NCI-H2081 treated with DMSO at 0.1 percent for 48 hours (cell line): ENCODE results near the gene ASCC2.
"Not testable (repeated sequence)": the region's sequence is repeated elsewhere in the genome, so short reads cannot be mapped to it uniquely, and the experiment has no call there.

Experiments used
- DNase-seq: peaks from one replicate; lab custom pipeline; 2025; lab: John Stamatoyannopoulos, UW

ASCC2 gene

GRCh38 chr22:29754658-29755395, 83.2 kb downstream of the ASCC2 start:
- not testable (repeated sequence) for DNase-seq

DNA sequence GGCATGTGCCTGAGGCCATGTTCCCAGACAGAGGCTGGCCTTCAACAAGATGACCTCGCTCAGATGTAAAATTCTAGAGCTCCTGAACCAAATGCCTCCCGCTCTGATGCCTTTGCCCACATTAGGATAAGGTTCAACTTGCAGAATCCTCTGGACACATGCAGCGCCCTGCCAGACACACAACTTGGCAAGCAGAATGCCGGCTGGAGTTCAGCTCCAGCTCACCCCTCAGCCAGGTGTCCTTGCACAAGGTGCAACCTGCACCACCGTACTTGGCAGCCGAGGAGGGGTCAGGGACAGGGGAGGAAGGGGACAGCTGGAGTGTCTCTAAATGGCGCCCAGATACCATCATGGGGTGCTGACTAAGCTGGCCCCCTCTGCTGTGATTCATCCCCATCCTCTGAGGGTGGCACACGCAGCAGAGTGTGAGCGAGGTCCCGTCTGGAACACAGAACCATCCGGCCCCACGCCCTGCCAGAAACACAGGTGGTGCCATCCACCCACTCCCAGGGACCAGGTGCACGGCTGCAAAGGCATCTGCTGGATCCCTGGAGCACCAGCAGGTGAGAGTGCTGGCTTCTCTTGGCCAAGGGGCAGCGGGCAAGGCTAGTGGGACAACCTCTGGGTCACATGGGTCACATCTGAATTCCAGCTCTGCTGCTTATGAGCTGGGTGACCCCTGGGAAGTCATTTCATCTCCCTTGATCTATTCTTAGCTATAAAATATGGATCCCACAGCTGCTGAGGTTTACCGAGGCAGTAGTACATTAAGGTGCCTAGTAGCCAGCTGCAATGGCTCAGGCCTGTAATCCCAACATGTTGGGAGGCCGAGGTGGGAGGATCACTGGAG, 84.0 kb downstream of the ASCC2 start:
- no peak for DNase-seq

GRCh38 chr22:29751669-29752068, 86.4 kb downstream of the ASCC2 start:
- no peak for DNase-seq

DNA sequence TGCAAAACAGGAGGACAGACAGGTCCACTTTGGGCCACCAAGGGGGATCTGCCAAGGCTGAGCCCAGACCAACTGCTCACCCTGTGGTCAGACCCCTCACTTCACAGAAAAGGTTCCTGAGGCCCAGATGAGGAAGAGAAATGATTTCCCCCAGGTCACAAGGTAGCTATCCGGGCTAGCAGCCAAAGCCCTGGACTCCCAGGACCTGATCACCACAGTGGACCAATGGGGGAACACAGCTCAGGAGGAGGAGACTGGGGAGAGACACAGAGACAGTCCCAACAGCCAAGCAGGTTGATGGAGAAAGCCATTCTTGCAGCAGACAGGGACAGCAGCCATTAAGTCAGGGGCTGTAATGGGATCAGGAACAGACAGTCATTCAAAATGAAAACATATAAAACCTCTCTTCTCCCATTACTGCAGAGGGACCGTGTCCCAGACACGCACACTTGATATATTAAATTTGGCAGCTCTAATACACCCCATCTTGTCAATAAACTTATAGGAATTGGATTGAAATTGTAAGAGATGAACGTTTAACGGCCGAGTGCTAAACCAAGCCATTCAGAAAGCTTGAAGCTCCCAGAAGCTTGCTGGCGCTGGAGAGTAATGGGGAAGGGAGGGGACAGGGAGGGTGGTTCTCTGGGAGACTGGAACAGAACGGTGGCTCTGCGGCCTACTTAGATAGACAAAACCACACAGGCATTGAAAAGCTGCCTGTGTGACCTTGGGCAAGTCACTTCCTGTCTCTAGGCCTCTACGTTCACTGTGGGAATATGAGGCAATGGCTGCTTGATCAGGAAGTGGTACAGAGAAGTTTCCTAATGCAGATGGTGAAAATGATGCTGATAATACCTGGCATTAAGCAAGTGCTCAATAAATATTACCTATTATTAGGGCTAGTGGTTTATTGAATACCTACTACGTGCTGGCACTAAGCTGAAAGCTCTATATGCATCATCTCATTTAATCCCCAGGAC, 87.2 kb downstream of the ASCC2 start:
- DNase-seq = no peak

GRCh38 chr22:29750029-29750428, 88.0 kb downstream of the ASCC2 start:
- no peak for DNase-seq

DNA sequence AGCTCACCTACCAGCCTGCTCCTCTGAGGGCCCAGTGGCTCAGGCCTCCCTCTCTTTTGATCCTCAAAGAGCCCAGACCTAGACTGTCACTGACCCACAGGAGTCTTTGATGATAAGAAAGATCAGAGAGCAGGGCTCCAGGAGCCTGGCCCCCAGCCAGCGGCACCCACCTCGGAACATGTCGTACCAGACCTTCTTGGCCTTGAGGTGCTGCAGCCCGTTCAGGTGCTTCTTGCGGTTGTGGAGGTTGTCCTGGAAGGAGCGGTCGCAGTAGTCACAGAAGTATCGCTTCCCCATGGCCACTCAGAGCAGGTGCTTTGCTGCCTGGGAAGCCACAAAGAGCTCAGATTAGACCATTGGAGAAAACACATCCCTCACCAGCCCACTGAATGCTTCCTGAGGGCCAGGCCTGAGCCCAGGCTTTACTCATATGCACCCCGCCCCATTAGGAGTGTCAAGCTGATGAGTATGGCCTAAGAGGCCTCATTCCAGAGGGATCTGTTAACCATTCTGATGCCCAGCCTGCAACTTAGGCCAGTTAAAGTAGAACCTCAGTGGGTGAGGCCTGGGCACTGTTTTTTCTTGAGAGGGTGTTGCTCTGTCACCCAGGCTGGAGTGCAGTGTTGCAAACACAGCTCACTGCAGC, 89.7 kb downstream of the ASCC2 start:
- DNase-seq = no peak

DNA sequence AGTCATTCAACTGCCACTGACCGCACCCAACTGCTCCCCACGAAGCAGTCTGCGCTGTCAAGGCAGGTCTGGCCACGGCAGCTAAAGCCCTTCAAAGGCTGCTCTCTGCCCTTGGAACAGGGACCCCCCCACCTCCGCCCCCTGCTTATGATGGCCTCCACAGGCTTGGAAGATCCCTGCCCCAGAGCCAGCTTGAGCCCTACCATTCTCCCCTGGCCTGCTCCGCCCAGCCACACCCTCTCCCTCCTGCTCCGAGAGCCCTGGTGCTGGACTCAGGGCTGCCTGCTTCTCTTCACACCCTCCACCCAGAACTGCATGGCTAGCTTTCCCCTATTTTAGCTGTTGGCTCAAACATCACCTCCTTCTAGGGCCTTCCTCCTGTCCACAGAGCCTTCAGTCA, 90.2 kb downstream of the ASCC2 start:
- no peak for DNase-seq

DNA sequence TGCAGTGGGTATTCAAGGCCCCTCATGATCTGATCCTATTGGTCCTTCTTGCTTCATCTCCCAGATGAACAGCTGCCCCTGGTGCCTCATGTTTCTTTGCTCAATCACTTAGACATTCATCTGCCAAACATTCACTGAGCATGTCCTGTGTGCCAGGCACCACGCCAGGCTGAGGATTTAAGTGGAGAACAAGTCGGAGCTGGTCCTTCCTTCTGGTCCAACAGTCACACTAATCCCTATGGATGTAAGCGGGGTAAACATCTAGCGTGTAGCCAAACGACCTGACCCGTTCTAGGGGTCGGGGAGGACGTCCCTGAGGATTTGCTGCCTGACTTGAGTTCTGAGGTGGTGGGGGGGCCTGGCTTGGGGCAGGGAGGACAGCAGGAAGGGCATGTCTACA, 93.2 kb downstream of the ASCC2 start:
- no peak for DNase-seq

DNA sequence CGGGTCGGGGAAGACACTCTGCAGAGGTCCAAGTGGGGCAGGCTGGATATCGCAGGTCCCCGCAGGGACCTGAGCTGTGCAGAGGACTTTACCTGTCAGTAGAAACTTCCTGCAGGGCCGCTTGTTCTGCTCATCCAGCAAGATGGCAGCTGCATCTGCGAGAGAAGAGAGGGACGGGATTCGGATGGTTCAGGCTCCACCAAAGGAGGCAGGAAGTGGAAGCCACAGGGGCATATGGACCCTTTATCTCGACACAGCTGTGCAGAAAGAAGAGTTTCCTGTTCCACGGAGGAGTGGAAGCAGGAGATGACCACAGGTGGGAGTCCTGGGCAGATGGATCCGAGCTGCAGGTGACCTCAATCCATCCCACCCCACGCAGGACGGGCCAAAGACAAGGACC, 95.7 kb downstream of the ASCC2 start:
- DNase-seq = no peak

DNA sequence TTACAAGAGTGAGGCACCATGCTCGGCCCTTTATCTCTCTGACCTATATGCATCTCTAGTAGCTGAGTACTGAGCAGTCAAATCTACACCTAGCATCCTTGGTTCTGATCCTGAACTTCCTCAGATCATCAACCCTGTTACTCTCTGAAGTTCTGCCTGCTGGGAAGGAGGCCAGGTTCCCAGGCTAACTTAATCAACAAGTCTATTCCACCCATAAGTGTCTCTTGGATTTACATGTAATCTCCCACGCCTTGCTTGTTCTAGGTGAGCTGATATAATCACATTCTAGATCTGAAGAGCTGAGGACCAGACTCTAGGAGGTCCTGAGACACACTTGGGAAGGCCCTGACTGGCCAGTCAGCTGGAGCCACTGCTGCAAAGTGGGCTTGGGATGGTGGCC, 96.1 kb downstream of the ASCC2 start:
- no peak for DNase-seq

GRCh38 chr22:29740216-29740615, 97.9 kb downstream of the ASCC2 start:
- no peak for DNase-seq

DNA sequence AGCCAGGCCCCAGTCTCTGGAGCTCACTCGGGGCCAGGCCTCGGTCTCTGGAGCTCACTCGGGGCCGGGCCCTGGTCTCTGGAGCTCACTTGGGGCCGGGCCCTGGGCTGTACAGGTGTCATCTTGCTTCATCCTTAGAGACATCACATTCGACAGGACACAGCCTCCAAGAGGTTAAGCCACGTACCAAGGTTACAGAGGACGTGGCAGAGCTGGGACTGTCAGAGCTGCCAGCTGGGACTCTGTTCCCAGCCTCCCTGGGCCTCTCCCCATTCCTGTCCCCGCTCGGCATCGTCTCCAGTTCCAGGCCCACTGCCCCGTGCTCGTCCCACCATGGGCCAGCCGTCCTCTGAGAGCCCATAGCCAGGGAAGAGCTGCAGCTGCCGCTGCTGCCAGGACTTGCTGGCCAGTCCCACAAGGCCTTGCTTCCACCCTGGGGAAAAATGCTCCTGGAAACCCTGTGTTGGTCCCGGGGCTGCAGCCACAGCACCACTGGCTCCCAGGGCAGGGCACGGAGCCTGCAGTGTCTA, 98.7 kb downstream of the ASCC2 start:
- no peak for DNase-seq
